ENCODE results near the gene GOT2. TPM values are rescaled to one million over a fixed set of nuclear protein-coding genes. Genes with fewer than 3 reads are reported as not detected.
"Not testable (repeated sequence)": the region's sequence is repeated elsewhere in the genome, so short reads cannot be mapped to it uniquely, and the experiment has no call there.

GOT2 gene
- total RNA-seq, 1 donor from 2014 or later = 92.5 TPM

DNA sequence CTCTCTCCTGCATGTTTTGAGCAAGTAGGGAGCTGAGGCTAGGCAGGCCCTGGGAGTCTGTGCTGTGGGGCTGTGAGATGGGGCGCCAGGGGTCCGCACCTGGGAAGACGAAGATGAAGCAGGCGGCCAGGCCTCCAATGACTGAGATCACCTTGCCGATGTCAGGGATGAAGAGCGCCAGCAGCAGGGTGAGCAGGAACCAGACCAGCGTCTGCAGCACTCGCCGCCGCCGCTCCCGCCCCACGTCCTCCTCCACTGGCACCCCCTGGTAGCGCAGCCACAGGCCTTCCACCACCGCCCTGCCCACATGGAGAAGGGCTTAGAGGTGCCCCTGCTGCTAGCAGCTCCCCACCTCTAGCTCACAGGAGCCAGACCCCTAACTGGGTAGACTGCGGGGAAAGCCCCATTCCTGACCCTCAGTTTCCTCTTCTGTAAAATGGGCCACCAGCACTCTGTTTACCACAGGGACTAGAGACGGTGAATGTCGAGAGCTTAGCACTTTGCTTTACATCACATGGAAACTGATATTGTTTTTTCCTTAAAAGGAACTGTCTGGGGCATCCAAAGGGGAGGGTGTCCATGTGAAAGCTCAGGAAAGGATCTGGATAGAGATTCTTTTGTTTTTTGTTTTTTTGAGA is 63.1 kb downstream of the GOT2 start:
- Mint-ChIP-seq H3K4me3 (ENCODE audit: unreplicated experiment) (no peak overlapping the region), H3K9me3 (ENCODE audit: unreplicated experiment) (peaks cover 5% of the 10 kb centered on the region), H3K36me3 (ENCODE audit: unreplicated experiment) (peaks cover 4% of the 10 kb centered on the region), H3K27ac (ENCODE audit: unreplicated experiment) (no peak overlapping the region), H3K4me1 (ENCODE audit: low read depth, unreplicated experiment) (no peaks in the 10 kb centered on the region), H3K27me3 (ENCODE audit: unreplicated experiment) (peaks cover 2% of the 10 kb centered on the region)
- no peak for DNase-seq
- TF ChIP-seq, protein P1, sequence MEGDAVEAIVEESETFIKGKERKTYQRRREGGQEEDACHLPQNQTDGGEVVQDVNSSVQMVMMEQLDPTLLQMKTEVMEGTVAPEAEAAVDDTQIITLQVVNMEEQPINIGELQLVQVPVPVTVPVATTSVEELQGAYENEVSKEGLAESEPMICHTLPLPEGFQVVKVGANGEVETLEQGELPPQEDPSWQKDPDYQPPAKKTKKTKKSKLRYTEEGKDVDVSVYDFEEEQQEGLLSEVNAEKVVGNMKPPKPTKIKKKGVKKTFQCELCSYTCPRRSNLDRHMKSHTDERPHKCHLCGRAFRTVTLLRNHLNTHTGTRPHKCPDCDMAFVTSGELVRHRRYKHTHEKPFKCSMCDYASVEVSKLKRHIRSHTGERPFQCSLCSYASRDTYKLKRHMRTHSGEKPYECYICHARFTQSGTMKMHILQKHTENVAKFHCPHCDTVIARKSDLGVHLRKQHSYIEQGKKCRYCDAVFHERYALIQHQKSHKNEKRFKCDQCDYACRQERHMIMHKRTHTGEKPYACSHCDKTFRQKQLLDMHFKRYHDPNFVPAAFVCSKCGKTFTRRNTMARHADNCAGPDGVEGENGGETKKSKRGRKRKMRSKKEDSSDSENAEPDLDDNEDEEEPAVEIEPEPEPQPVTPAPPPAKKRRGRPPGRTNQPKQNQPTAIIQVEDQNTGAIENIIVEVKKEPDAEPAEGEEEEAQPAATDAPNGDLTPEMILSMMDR (IDR thresholded peaks at IDR 0.05; ENCODE audit: partially characterized antibody, unreplicated experiment) = no peak

DNA sequence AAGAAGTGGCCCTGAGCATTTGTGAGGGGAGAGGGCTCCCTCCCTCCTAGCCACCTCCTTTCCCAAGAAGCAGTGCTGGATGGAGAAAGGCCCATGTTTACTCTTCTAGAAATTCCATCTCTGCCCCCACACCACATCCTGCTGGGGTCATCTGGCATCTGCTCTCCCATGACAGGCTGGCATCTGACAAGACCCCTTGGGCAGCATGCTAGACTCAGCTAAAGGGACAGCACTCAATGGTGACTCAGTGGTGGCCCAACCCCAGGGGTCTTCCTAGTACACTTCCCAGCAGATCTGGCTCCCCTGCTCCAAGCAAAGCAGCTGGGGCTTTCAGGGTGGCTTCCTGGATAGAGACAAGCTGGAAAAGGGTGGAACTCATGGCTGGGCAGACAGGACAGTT is 63.9 kb downstream of the GOT2 start:
- DNase-seq = no peak
- H3K4me1 Mint-ChIP-seq (ENCODE audit: low read depth, unreplicated experiment) = no peaks in the 10 kb centered on the region
- H3K27me3 Mint-ChIP-seq (ENCODE audit: unreplicated experiment) = peaks cover 6% of the 10 kb centered on the region
- peaks cover 4% of the 10 kb centered on the region for H3K36me3 Mint-ChIP-seq (ENCODE audit: unreplicated experiment)
- no peak overlapping the region for H3K27ac Mint-ChIP-seq (ENCODE audit: unreplicated experiment)
- TF ChIP-seq, protein P1 (IDR thresholded peaks at IDR 0.05; ENCODE audit: partially characterized antibody, unreplicated experiment) = no peak
- peaks cover 5% of the 10 kb centered on the region for H3K9me3 Mint-ChIP-seq (ENCODE audit: unreplicated experiment)
- no peak overlapping the region for H3K4me3 Mint-ChIP-seq (ENCODE audit: unreplicated experiment)

DNA sequence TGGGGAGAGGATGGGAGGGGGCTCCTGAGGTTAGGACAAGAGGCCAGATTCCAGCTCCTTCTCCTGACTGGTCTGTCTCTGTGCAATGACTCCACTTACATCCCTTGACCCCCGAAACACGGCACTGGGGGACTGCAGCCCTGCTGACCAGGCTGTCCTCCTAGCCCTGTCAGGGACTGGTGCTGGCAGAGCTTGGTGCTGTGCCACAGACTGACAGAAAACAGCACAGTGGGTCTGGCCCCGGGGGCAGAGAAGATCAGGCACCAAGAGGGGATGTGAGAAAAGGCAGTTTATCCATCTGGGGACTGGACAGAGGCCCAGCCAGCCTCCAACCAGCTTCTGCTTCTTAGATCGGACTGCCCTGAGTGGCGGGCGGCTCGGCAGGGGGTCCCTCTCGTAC is 68.9 kb downstream of the GOT2 start:
- Mint-ChIP-seq H3K4me1 (ENCODE audit: low read depth, unreplicated experiment) (peaks cover 3% of the 10 kb centered on the region), H3K27ac (ENCODE audit: unreplicated experiment) (no peak overlapping the region), H3K4me3 (ENCODE audit: unreplicated experiment) (no peak overlapping the region), H3K9me3 (ENCODE audit: unreplicated experiment) (peaks cover 5% of the 10 kb centered on the region), H3K27me3 (ENCODE audit: unreplicated experiment) (peaks cover 4% of the 10 kb centered on the region), H3K36me3 (ENCODE audit: unreplicated experiment) (peaks cover 4% of the 10 kb centered on the region)
- DNase-seq = no peak
- TF ChIP-seq, protein P1 (IDR thresholded peaks at IDR 0.05; ENCODE audit: partially characterized antibody, unreplicated experiment) = no peak

DNA sequence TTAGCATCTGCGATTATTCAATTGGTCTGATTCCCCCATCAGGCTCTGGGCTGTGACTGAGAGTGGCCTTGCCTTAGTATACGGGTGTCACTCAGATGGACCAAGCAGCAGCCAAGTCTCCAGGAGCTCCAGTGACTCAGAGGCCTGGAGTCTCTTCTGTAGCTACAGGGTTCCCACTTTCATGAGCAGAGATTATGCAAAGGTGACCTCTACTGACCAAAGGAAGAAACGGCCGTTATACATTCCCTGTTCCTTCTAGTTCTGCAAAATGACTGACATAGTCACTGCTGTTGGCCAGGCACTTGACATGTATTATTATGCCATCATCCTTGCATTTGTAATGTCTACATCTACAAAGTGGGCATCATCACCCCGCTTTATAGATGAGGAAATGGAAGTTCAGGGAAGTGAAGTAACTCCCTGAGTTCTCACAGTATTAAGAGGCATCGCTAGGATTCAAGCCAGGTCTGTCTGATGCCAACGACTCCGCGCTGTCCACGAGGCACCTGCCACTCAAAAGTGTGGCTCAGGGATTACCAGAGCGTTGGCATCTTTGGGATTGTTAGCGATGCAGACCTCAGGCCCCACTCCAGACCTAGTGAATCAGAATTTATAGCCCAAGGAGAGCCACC is 72.8 kb downstream of the GOT2 start:
- peaks cover 1% of the 10 kb centered on the region for H3K9me3 Mint-ChIP-seq (ENCODE audit: unreplicated experiment)
- peaks cover 3% of the 10 kb centered on the region for H3K4me1 Mint-ChIP-seq (ENCODE audit: low read depth, unreplicated experiment)
- peak; percentile 30 for DNase-seq

DNA sequence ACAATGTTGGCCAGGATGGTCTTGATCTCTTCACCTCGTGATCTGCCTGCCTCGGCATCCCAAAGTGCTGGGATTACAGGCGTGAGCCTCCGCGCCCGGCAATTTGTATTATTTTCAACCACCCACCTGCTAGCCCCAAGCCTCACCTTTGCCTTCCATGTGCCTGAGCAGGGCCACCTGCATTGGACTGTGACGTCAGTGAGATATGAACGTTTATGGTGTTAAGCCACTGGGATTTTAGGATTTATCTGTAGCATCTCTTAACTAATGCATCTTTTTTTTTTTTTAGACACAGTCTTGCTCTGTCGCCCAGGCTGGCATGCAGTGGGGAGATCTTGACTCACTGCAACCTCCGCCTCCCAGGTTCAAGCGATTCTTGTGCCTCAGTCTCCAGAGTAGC is 74.2 kb downstream of the GOT2 start:
- not testable (repeated sequence) for H3K9me3 Mint-ChIP-seq (ENCODE audit: unreplicated experiment); H3K27me3 Mint-ChIP-seq (ENCODE audit: unreplicated experiment); H3K4me1 Mint-ChIP-seq (ENCODE audit: low read depth, unreplicated experiment); H3K36me3 Mint-ChIP-seq (ENCODE audit: unreplicated experiment); H3K27ac Mint-ChIP-seq (ENCODE audit: unreplicated experiment); DNase-seq; H3K4me3 Mint-ChIP-seq (ENCODE audit: unreplicated experiment)

More for the DNA sequence above, 72.8 kb downstream of the GOT2 start:
- Mint-ChIP-seq H3K4me3 (ENCODE audit: unreplicated experiment) (no peak overlapping the region), H3K27ac (ENCODE audit: unreplicated experiment) (no peak overlapping the region), H3K36me3 (ENCODE audit: unreplicated experiment) (no peaks in the 10 kb centered on the region), H3K27me3 (ENCODE audit: unreplicated experiment) (peaks cover 4% of the 10 kb centered on the region)
- TF ChIP-seq, protein P1 (IDR thresholded peaks at IDR 0.05; ENCODE audit: partially characterized antibody, unreplicated experiment) = peak; percentile 37

All from glutamatergic neuron (in vitro differentiated cells).